SK-N-MC (cell line): ENCODE measurements around the gene REP15.

Experiments used
- EZH2 ChIP-seq: fragments of 200-600 bp; sonication (generic); IDR thresholded peaks from one replicate; pipeline ENCODE4 v1.6.1; 2017; ENCODE audit warnings: antibody characterized with exemption
- POLR2AphosphoS5 ChIP-seq: IDR thresholded peaks from 2 replicates; pipeline ENCODE4 v1.6.1; 2012; ENCODE audit warnings: mild to moderate bottlenecking, low read depth, low read length, borderline replicate concordance

DNA sequence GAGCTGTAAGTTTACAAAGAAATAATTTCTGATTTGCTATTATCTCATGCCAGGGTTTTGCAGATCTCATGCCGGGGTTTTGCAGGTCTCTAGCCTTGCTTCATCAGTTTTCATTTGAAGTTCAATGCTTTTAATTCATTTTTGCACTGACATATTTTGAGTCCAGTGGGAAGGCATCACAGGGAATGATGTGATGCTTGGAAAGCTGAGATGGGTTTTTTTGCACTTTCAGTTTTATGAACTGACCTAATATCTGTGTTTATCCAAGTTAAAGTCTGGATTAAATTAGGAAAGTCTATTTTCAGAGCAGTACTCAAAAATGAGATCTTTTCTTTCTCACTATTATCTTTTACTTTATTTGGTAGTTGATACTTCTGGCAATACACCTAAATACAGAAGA is 23.6 kb upstream of the REP15 start:
- TF ChIP-seq EZH2 (no peak), POLR2AphosphoS5 (no peak)
